Prostate gland (tissue), 2 donors: ENCODE measurements around the gene IL6. TPM values are rescaled to one million over a fixed set of nuclear protein-coding genes. Genes with fewer than 3 reads are reported as not detected.
"Not testable (repeated sequence)": the region's sequence is repeated elsewhere in the genome, so short reads cannot be mapped to it uniquely, and the experiment has no call there.

Experiments used
- DNase-seq: peaks from one replicate; pipeline ENCODE4 v3.0.0-alpha.2; 2019; ENCODE audit warnings: low spot score
- H3K27ac ChIP-seq, 2 donors: fragments of 200-600 bp; sonication (generic); 2 replicates each; pipeline ENCODE4 v1.5.1; 2017 to 2019
- H3K27me3 ChIP-seq: fragments of 200-600 bp; sonication (generic); replicated peaks from 2 replicates; pipeline ENCODE4 v1.5.1; 2019; ENCODE audit not compliant: insufficient read depth
- H3K36me3 ChIP-seq, 2 donors: fragments of 200-600 bp; sonication (generic); 1 replicate in 1 of 2; 2 replicates in 1 of 2; pipeline versions ENCODE4 v1.5.1 to v1.8.1; 2017 to 2019
- H3K4me1 ChIP-seq: fragments of 200-600 bp; sonication (generic); replicated peaks from 2 replicates; pipeline ENCODE4 v1.5.1; 2019
- H3K4me3 ChIP-seq, 2 donors: fragments of 200-600 bp; sonication (generic); 2 replicates each; pipeline ENCODE4 v1.5.1; 2017 to 2019
- H3K9me3 ChIP-seq: fragments of 200-600 bp; sonication (generic); 2 replicates; pipeline ENCODE4 v1.5.1; 2017
- POLR2A ChIP-seq: fragments of 450-650 bp; IDR thresholded peaks from one replicate; pipeline ENCODE4 v1.6.1; 2016; ENCODE audit warnings: antibody characterized with exemption, mild to moderate bottlenecking
- POLR2AphosphoS5 ChIP-seq: sonication (generic); formaldehyde crosslinking; IDR thresholded peaks from one replicate; pipeline ENCODE4 v1.6.1; 2017; ENCODE audit warnings: antibody characterized with exemption
- WGBS: methylation state at CpG from one replicate; pipeline ENCODE4 v1.1.5; 2018; 5-methylcytosine and 5-hydroxymethylcytosine counted together
- intact Hi-C: fragments of 100-400 bp; cut with DNase I; formaldehyde crosslinking; loops from one replicate; pipeline ENCODE4 v1.14.2; 2022
- total RNA-seq, 2 donors: library from RNA; depleted of rRNA; stranded (reverse); fragments of >200 nt; gene quantifications; one replicate each; pipeline ENCODE4 v1.1.0, GENCODE V29; 2016
- TF ChIP-seq, protein P1 (sequence below), 4 experiments: fragments of 200-600 bp in 2 of 4; fragments of 450-650 bp in 2 of 4; sonication (generic) in 2 of 4; IDR thresholded peaks; 1 replicate in 3 of 4; 2 replicates in 1 of 4; pipeline ENCODE4 v1.5.1; 2016 to 2019; ENCODE audit warnings: antibody characterized with exemption in 4 of 4, mild to moderate bottlenecking in 2 of 4, moderate library complexity in 2 of 4

IL6 gene
- total RNA-seq, 2 donors from 2014 or later: not detected

DNA sequence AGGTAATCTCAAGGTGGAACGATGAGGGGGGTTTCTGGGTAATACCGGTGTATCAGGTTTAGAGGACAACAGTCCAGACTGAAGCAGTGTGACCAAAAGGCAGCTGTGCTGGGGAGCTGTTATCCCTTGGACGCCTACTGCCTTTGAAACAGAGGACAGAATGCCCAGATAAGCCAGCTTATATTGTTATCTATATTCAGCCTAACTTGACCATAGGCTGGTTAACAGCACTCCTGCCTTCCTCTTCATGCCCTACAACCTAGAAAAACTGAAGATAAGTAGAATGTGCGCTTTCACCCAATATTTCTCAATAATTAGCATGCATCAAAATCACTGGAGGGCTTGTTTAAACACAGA lies 44.9 kb downstream of the IL6 start:
- WGBS: 81% methylated on average over 4 of the region's 4 CpGs
- DNase-seq: no peak
- intact Hi-C loops: no loop called here

DNA sequence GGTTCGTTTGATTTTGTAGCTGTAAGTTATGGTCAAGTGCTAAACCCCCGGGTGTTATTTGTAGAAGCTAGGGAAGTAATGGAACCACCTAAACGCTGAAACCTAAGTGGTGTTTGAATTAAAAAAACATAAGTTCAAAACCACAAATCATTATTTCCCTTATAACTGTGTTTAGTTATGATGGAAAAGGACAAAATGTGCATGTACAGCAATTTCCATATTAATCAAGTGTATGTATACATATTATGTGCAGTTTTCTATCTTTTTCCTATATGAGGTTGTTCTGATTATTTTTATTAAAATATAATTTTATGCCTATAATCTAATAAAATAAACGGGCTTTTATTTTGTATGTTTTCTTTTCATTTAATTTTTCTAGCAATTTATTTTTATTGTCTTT lies 45.9 kb downstream of the IL6 start:
- 64% methylated on average over 4 of the region's 4 CpGs for WGBS
- Histone ChIP-seq H3K36me3 (no peaks in the 10 kb centered on the region), H3K4me3 (no peak overlapping the region), H3K27me3 (no peaks in the 10 kb centered on the region), H3K4me1 (no peaks in the 10 kb centered on the region), H3K9me3 (no peaks in the 10 kb centered on the region), H3K27ac (no peak overlapping the region)
- DNase-seq: no peak
- intact Hi-C loops: no loop called here
- TF ChIP-seq POLR2AphosphoS5 (no peak), POLR2A (no peak)
- TF ChIP-seq, protein P1, sequence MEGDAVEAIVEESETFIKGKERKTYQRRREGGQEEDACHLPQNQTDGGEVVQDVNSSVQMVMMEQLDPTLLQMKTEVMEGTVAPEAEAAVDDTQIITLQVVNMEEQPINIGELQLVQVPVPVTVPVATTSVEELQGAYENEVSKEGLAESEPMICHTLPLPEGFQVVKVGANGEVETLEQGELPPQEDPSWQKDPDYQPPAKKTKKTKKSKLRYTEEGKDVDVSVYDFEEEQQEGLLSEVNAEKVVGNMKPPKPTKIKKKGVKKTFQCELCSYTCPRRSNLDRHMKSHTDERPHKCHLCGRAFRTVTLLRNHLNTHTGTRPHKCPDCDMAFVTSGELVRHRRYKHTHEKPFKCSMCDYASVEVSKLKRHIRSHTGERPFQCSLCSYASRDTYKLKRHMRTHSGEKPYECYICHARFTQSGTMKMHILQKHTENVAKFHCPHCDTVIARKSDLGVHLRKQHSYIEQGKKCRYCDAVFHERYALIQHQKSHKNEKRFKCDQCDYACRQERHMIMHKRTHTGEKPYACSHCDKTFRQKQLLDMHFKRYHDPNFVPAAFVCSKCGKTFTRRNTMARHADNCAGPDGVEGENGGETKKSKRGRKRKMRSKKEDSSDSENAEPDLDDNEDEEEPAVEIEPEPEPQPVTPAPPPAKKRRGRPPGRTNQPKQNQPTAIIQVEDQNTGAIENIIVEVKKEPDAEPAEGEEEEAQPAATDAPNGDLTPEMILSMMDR (IDR thresholded peaks at IDR 0.05): no peak

More for the DNA sequence above, 44.9 kb downstream of the IL6 start:
- TF ChIP-seq, protein P1 (IDR thresholded peaks at IDR 0.05): no peak
- no peak for TF ChIP-seq POLR2A
- no peak for TF ChIP-seq POLR2AphosphoS5
- H3K4me3 ChIP-seq: no peak overlapping the region
- no peaks in the 10 kb centered on the region for H3K9me3 ChIP-seq
- H3K4me1 ChIP-seq: no peaks in the 10 kb centered on the region
- no peak overlapping the region for H3K27ac ChIP-seq
- no peaks in the 10 kb centered on the region for H3K36me3 ChIP-seq
- H3K27me3 ChIP-seq: no peaks in the 10 kb centered on the region

DNA sequence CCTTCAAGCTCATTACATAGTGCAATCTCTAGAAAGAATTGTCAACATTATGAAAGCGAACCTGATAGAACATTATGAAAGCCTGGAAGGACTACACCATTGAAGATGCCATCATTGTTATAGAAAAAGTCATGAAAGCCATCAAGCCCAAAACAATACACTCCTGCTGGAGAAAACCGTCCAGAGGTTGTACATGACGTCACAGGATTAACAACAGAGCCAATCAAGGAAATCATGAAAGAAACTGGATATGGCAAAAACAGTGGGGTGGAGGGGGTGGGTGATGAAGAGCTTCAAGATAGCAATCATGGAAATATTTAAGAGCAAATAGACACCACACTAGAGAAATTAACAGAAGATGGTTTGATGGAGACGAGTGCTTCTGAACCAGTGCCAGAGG lies 50.0 kb downstream of the IL6 start:
- WGBS: 33% methylated on average over 4 of the region's 4 CpGs
- no peak overlapping the region for H3K4me3 ChIP-seq
- no peak overlapping the region for H3K27ac ChIP-seq
- intact Hi-C loops: no loop called here
- TF ChIP-seq POLR2AphosphoS5 (no peak), POLR2A (no peak)
- TF ChIP-seq, protein P1 (IDR thresholded peaks at IDR 0.05): no peak
- H3K4me1 ChIP-seq: no peaks in the 10 kb centered on the region
- DNase-seq: no peak
- no peaks in the 10 kb centered on the region for H3K27me3 ChIP-seq
- H3K9me3 ChIP-seq: no peaks in the 10 kb centered on the region
- H3K36me3 ChIP-seq: no peaks in the 10 kb centered on the region

DNA sequence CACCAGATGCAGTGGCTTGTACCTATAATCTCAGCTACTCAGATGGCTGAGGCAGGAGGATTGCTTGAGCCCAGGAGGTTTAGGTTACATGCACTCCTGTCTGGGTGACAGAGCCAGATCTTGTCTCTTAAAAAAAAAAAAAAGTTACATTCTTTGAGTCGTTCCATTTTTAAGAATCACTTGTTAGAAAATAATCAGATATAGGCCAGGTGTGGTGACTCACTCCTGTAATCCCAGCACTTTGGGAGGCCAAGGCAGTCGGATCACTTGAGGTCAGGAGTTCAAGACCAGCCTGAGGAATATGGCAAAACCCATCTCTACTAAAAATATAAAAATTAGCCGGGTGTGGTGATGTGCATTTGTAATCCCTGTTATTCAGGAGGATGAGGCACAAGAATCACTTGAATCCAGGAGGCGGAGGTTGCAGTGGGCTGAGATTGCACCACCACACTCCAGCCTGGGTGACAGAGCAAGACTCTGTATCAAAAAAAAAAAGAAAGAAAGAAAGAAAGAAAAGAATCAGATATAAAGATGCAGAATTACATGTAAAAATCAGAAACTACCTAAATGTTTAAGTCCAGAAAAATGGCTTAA lies 52.8 kb downstream of the IL6 start:
- H3K36me3 ChIP-seq, DNase-seq, H3K4me3 ChIP-seq, H3K9me3 ChIP-seq, H3K4me1 ChIP-seq, intact Hi-C loops, H3K27ac ChIP-seq, H3K27me3 ChIP-seq: not testable (repeated sequence)
- 61% methylated on average over 4 of the region's 4 CpGs for WGBS

DNA sequence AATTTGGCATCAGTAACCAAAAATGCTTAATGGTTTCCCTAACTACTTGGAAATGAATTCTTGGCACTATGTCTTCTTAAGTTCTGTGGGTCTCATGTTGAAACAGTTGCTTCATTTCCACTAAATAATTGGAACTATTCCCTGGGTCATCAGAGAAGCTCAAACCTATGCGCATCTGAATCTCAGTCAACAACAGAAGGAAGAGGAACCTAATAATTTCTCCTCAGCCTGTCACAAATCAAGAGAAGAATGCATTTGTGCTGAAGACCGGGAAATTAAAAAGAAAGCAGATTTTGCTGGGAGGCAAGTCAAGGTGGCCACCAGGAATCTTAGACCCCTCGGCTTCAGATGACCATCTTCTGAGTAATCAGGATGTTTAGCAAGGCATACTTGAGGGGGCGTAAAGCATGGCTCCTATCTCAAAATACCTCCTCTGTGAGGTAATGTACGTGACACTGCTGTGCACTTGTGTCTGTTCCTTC lies 54.3 kb downstream of the IL6 start:
- Histone ChIP-seq H3K36me3 (no peaks in the 10 kb centered on the region), H3K9me3 (no peaks in the 10 kb centered on the region), H3K27ac (no peak overlapping the region), H3K4me1 (no peaks in the 10 kb centered on the region), H3K4me3 (no peak overlapping the region), H3K27me3 (no peaks in the 10 kb centered on the region)
- intact Hi-C loops: no loop called here
- 69% methylated on average over 5 of the region's 5 CpGs for WGBS
- no peak for TF ChIP-seq POLR2AphosphoS5
- TF ChIP-seq POLR2A: no peak
- TF ChIP-seq, protein P1 (IDR thresholded peaks at IDR 0.05): no peak
- no peak for DNase-seq

Other genes starting within 250 kb of the IL6 start
- gene STEAP1B, start 227.0 kb upstream of the IL6 start, total RNA-seq: 1 to 10 TPM in 1 of 2 donors, not detected in 1; 6.4 TPM
- gene TOMM7, start 95.6 kb downstream of the IL6 start, total RNA-seq: 100 to 1,000 TPM; 124 to 190 TPM